ENCODE data around the gene CYFIP1.

The CYFIP1 gene

DNA sequence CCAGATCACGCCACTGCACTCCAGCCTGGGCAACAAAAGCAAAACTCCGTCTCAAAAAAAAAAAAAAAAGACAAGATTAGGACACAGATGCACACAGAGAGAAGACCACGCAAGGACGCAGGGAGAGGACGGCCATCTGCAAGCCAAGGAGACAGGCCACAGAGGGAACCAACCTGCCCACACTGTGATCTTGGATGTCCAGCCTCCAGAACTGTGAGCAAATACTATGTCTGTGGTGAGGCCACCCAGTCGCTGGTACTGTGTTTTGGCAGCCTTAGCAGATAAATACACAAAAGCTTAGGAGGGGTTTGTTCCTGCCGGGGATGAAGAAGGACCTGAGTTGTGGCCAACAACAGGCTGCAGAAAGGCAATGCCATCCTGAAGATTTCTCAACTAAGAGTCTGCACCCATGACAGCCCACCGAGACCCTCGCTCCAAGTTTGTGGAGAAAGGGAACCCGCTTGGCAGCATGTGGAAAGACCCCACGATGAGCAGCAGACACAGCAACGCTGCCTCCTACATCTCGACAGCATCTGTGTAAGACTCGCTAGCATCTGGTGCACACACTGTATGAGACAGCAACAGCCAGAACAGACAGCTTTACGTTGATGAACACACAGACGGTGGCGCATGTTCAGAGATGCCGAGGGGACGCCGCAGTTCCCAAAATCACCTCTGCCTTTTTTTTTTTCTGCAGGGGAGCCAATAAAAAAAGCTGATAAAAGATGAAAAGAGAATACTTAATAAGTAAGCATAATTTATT, 13.7 kb downstream of the CYFIP1 start:
- Histone ChIP-seq H3K9me2 (replicated peaks; ENCODE audit: control insufficient read depth, low read length) (no peaks in the 10 kb centered on the region), H3K4me3 (ENCODE audit: low read length) (no peak overlapping the region), H3K27me3 (ENCODE audit: control insufficient read depth, low read length) (no peaks in the 10 kb centered on the region), H4K20me1 (ENCODE audit: control insufficient read depth, insufficient read depth, low read depth, low read length) (no peaks in the 10 kb centered on the region), H3K4me1 (ENCODE audit: control insufficient read depth, low read length) (peaks cover 3% of the 10 kb centered on the region; the same call in 1 of the 2 replicates), H3K9me3 (ENCODE audit: control insufficient read depth, insufficient read depth, low read length) (peaks cover 4% of the 10 kb centered on the region; the same call in 1 of the 2 replicates), H3K79me2 (ENCODE audit: control insufficient read depth, low read length) (no peaks in the 10 kb centered on the region), H3K4me2 (ENCODE audit: low read length) (no peak overlapping the region), H3K36me3 (ENCODE audit: control insufficient read depth, low read length) (no peaks in the 10 kb centered on the region), H3F3A (ENCODE audit: control insufficient read depth, insufficient read depth) (no peaks in the 10 kb centered on the region), H3K27ac (ENCODE audit: low read depth, low read length) (no peak overlapping the region)
- no peak for TF ChIP-seq EZH2phosphoT487 (IDR thresholded peaks at IDR 0.05; ENCODE audit: borderline replicate concordance, low read length)
- TF ChIP-seq, protein P1, sequence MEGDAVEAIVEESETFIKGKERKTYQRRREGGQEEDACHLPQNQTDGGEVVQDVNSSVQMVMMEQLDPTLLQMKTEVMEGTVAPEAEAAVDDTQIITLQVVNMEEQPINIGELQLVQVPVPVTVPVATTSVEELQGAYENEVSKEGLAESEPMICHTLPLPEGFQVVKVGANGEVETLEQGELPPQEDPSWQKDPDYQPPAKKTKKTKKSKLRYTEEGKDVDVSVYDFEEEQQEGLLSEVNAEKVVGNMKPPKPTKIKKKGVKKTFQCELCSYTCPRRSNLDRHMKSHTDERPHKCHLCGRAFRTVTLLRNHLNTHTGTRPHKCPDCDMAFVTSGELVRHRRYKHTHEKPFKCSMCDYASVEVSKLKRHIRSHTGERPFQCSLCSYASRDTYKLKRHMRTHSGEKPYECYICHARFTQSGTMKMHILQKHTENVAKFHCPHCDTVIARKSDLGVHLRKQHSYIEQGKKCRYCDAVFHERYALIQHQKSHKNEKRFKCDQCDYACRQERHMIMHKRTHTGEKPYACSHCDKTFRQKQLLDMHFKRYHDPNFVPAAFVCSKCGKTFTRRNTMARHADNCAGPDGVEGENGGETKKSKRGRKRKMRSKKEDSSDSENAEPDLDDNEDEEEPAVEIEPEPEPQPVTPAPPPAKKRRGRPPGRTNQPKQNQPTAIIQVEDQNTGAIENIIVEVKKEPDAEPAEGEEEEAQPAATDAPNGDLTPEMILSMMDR (IDR thresholded peaks at IDR 0.05; ENCODE audit: low read depth, low read length, poor library complexity, severe bottlenecking) = no peak

- Histone ChIP-seq H3K4me2 (ENCODE audit: low read length) (no peak overlapping the region), H3K27me3 (ENCODE audit: control insufficient read depth, low read length) (no peaks in the 10 kb centered on the region), H3K79me2 (ENCODE audit: control insufficient read depth, low read length) (no peaks in the 10 kb centered on the region), H3K4me3 (ENCODE audit: low read length) (no peak overlapping the region), H3K9me3 (ENCODE audit: control insufficient read depth, insufficient read depth, low read length) (no peaks in the 10 kb centered on the region), H3K27ac (ENCODE audit: low read depth, low read length) (no peak overlapping the region), H3K36me3 (ENCODE audit: control insufficient read depth, low read length) (no peaks in the 10 kb centered on the region), H3K4me1 (ENCODE audit: control insufficient read depth, low read length) (peaks cover 3% of the 10 kb centered on the region; the same call in 1 of the 2 replicates), H4K20me1 (ENCODE audit: control insufficient read depth, insufficient read depth, low read depth, low read length) (no peaks in the 10 kb centered on the region), H3K9me2 (replicated peaks; ENCODE audit: control insufficient read depth, low read length) (no peaks in the 10 kb centered on the region), H3F3A (ENCODE audit: control insufficient read depth, insufficient read depth) (no peaks in the 10 kb centered on the region)
- no peak for TF ChIP-seq EZH2phosphoT487 (IDR thresholded peaks at IDR 0.05; ENCODE audit: borderline replicate concordance, low read length)
- TF ChIP-seq, protein P1 (IDR thresholded peaks at IDR 0.05; ENCODE audit: low read depth, low read length, poor library complexity, severe bottlenecking) = no peak
These were observed 16.5 kb downstream of the CYFIP1 start for GRCh38 chr15:22963641-22964040.

- H3K4me2 ChIP-seq (ENCODE audit: low read length) = no peak overlapping the region
- H3K4me1 ChIP-seq (ENCODE audit: control insufficient read depth, low read length) = no peaks in the 10 kb centered on the region
- no peaks in the 10 kb centered on the region for H3K9me3 ChIP-seq (ENCODE audit: control insufficient read depth, insufficient read depth, low read length)
- no peaks in the 10 kb centered on the region for H3K79me2 ChIP-seq (ENCODE audit: control insufficient read depth, low read length)
- no peaks in the 10 kb centered on the region for H3K9me2 ChIP-seq (replicated peaks; ENCODE audit: control insufficient read depth, low read length)
- H3K4me3 ChIP-seq (ENCODE audit: low read length) = no peak overlapping the region
- H4K20me1 ChIP-seq (ENCODE audit: control insufficient read depth, insufficient read depth, low read depth, low read length) = no peaks in the 10 kb centered on the region
- H3K27ac ChIP-seq (ENCODE audit: low read depth, low read length) = no peak overlapping the region
- TF ChIP-seq EZH2phosphoT487 (IDR thresholded peaks at IDR 0.05; ENCODE audit: borderline replicate concordance, low read length) = no peak
- TF ChIP-seq, protein P1 (IDR thresholded peaks at IDR 0.05; ENCODE audit: low read depth, low read length, poor library complexity, severe bottlenecking) = no peak
- H3K36me3 ChIP-seq (ENCODE audit: control insufficient read depth, low read length) = no peaks in the 10 kb centered on the region
- H3K27me3 ChIP-seq (ENCODE audit: control insufficient read depth, low read length) = no peaks in the 10 kb centered on the region
- H3F3A ChIP-seq (ENCODE audit: control insufficient read depth, insufficient read depth) = no peaks in the 10 kb centered on the region
These were observed 17.6 kb downstream of the CYFIP1 start for GRCh38 chr15:22962611-22963010.

All from DOHH2 (cell line).